ENCODE measurements around the gene TTC28.

DNA sequence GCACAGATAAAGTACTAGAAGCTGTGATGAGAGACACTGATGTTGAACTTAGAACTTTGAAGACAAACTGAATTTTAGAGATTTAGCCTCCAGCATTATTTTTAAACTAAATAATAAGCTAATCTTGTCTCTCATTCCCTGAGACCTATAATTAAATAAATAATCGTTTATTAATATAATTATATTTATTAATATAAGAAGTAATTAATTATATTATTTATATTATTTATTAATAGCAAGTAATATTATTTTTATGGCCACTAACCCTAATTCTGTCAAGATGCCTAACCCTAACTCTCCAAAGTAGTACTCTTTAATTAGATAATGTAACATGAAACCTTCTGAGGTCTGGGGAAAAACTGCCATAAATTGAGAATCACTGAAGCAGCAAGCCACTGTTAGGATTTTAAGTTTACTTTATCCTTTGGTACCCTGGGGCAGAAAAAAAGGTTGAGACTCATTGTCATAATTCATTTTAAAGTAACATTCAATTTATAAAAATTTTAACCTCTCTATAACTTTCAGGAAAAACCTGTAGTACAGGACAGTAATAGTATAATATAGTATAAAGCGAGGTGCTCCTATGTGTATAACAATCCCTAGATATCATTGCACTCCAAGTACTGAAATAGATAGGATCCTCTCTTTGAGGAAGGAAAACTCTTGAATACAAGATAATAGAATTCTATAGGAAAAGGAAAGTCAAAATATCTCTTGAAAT lies 85.4 kb downstream of the TTC28 start:
- TF ChIP-seq, protein P1, sequence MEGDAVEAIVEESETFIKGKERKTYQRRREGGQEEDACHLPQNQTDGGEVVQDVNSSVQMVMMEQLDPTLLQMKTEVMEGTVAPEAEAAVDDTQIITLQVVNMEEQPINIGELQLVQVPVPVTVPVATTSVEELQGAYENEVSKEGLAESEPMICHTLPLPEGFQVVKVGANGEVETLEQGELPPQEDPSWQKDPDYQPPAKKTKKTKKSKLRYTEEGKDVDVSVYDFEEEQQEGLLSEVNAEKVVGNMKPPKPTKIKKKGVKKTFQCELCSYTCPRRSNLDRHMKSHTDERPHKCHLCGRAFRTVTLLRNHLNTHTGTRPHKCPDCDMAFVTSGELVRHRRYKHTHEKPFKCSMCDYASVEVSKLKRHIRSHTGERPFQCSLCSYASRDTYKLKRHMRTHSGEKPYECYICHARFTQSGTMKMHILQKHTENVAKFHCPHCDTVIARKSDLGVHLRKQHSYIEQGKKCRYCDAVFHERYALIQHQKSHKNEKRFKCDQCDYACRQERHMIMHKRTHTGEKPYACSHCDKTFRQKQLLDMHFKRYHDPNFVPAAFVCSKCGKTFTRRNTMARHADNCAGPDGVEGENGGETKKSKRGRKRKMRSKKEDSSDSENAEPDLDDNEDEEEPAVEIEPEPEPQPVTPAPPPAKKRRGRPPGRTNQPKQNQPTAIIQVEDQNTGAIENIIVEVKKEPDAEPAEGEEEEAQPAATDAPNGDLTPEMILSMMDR (IDR thresholded peaks at IDR 0.05), result no peak
- TF ChIP-seq POLR2A (IDR thresholded peaks at IDR 0.05), result no peak

All from uterus (tissue), 2 donors.